Stimulated activated CD8-positive, alpha-beta memory T cell treated with anti-CD3 and anti-CD28 coated beads, Interleukin-12 subunit alpha, Interleukin-12 subunit beta, amount 100 ng/mL, for 1 hour (primary cell): Measurements from ENCODE around the gene CROCC2.
A peak's percentile ranks its signal among the peaks of the same experiment; 100 is the strongest.

Experiments used
- DNase-seq: peaks from one replicate; pipeline ENCODE4 v3.0.0-alpha.2; 2020; ENCODE audit warnings: low read depth

The CROCC2 gene

DNA sequence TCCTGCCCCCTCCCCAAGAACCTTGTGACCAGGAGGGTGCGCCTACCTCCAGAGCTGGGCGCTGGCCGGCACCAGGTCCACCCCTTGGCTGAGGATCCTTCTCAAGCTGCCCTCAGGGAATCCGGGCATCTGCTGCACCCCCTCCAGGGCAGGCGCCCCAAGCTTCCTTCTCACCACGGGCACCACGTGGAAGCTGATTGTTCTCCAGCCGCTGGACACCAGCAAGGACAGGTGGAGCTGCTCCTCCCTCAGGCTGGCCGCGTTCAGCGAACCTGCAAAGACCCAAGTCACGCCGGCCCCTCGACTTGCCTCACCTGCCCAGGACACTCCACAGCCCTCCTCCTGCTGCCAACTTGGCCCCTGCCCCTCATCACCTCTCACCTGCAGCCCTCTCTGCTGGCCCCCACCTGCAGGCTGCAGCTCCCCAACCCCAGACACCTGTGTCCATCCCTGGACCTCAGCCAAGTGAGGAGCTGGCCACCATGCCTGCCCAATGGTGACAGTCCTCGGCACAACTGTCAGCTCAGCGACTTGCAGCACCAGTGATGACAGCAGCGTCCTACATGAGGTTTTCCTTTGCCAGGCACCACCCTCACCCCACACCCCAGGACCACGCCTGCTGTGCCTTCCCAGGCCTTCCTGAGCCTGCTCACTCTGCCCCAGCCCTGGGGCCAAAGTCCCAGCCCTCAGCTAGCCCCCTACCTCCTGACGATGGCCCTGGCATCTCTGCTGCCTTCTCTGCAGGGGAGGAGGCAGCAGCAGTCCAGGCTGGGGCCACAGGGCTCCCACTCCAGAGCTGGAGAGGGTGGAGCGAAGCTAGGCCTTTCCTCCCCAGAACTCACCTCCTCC lies 14.4 kb upstream of the CROCC2 start:
- DNase-seq, result no peak

DNA sequence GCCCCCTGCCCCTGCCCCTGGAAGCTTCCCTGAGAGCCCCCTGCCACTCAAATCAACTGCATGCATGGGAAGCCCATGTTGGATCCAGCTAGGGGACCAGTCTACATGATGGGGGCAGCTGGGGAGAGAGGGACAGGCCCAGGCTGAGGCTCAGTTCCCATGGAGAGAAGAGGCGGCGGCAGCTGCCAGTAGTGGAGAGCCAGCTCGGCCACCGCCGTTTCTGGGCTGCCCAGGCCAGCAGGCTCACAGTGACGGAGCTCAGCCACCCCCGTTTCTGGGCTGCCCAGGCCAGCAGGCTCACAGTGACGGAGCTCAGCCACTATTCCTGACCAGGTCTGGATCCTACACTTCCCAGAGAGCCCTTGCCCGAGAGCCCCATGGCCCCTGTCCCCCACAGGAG lies 13.8 kb upstream of the CROCC2 start:
- no peak for DNase-seq

DNA sequence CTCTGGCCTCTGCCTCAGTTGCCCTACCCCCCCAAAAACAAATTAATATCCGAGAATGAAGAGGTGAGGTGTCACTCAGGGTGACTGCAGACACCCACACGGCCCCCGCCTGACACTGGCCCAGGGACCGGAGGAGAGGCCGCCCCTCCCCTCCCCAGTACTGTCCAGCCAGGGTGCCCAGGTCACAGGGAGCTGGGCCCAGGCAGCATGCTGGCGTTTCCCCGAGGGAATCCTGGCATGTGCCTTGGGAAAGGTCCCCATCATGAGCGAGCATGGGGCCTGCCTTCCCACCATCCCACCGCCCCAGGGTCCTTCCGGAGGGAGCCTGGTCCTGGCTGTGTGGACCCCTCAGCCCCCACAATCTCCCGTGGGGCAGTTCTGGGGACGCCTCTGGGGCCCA lies 13.2 kb upstream of the CROCC2 start:
- no peak for DNase-seq

DNA sequence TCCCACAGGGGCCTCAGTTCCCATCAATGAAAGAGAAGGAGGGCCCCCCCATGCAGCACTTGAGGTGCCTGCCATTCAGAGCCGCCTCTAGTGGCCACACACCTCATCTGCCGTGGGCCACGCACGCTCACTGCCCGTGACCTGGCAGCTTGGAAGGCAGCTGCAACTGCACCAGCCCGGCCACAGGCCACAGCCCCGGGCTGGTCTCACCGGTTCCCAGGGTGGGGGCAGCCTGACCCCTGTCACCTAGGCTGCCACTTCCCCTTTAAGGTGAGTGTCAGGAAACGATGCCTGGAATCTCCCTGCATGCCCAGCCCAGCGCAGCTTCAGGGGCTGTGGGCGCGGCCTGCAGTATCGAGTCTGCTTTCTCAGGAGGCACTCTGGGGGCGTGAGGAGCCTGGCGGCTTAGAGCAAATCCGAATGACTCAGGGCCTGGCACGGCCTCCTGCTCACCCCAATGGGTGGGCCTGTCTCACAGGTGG lies 12.7 kb upstream of the CROCC2 start:
- DNase-seq, result peak; percentile 32

DNA sequence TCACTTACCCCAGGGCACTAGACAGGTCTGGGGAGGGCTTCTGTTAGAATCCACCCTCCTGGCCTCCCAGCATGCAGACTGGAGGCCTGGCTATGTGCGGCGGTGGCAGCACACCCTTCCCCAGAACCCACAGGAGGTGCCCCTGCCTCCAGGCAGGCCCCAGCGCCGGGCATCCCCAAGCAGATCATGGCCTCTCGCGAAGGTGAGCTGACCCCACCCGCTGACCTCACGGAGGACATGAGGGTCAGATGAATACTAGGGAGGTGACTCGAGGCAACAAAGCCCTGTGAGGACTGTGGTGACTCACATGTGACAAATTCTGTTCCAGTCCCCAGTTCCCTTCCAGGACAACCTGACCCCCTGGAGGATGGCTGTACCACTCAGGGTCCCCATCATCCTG lies 12.1 kb upstream of the CROCC2 start:
- DNase-seq, result no peak

DNA sequence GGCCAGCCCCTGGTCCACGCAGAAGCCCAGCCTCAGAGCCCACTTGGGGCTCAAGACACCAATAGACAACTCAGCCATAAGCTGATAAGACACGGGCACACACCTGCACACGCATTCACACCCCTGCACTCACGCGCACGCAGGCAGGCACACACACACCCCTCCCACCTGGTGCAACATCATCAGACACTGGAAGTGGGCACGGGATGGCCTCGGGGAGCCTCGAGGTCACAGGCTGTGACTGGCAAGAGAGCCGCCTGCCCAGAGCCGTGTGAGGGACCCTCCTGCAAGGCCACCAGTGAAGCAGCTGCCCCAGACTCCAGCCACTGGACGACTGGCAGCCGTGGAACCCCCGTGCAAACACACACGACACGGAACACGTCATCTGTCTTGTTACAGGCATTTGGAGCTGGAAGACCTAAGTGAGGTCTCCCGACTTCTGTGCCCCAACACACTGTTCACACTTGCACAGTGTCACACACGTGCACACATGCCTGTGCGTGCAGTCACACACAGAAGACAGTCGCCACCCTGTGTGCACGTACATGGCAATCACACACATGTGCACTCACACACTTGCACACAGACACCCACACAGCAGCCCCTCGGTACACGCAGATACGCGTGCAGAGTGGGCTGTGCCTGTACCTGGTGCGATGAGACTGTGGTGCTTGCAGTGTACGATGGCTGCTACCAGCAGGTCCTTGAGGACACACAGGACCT lies 11.1 kb upstream of the CROCC2 start:
- DNase-seq, result no peak

DNA sequence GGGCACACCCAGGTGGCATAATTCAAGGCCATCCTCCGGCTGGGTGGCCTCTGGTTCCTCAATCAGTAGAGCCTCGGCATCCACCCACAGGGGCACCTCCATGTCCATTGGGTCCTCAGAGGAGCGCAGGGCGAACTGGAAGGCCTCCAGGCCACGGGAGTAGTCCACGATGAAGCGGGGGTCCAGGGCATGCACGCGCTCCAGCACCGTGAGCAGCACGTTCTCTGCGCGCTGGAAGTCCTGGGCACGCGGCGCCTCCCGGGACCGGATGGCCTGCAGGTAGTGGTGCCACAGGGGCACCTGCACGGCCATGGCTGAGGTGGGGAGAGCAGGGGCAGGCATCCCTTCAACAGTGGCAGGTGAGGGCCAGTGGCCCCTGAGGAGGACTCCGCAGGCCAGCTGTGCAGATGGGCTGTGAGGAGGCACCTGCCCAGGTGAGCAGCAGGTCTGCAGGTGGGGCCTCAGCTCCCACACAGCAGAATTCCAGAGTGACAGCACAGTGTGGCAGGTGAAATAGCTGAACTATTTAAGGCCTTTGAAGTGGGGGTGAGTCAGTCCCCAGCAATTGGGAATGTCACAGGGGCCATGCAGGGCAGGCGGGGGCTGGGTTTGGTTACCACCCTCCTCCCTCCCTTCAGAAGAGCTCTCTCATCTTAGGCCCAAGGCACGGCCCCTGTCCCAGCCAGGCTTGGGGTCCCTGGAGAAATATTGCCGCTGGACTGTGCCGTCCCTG lies 10.3 kb upstream of the CROCC2 start, which contains the start of gene MAB21L4:
TSS of gene MAB21L4 (minus strand) at position 501 of the 733 bp plus-strand sequence. CDS start at position 342, 159 bp downstream.
- DNase-seq, result no peak

DNA sequence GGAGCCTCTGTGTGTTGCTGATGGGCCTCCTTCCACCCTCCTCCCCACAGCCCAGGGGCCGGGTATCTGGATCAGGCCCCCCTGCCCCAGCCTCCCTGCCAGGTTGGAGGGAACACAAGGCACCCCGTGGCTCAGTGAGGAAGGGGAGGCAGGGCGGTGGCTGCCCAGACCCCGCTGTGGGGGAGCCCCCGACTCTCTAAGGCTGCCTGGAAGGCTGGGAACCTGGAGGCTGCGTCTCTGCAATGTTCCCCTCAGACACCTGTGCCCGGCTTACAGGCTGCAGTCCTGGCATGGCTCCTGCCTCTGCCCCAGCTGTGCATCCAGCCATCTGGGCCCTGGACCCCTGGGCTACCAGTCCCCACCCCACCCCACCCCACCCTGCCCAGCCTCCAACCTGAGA lies 9.7 kb upstream of the CROCC2 start:
- DNase-seq, result no peak

DNA sequence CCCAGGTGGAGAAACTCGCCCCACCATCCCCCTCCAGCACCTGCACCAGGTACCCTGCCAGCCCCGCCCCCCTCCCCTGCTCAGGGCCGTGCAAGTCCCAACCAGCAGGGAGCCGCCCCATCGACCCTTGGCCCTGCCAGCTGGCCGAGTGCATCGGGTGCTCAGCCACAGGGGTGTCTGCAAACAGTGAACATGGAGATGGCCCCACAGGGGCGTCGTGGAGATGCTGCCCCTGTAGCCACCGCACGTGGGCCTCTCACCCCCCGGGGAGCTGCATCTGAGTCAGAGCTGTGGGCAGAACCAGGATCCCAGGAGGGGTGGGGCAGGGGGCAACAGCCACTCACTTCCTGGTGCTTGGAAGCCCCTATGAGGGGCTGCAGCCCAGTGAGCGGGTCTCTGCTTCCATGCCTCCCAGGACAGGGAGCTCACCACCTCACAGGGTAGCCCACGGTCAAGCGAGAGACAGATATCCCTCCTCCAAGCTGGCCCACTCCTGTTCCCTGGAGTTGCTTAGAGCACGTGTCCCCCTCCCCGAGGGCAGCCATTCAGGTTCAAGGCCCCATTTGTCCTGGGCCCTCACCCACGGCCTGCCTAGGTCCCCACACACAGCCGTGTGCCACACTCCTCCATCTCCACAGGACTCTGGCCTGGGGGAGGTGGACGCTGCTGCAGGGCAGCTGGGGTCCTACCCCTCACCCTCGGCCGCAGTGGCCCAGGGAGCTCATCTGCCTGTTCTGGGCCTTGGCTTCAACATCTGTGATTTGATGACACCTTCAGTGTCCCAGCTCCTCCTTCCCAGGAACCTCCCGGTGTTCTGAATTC lies 9.1 kb upstream of the CROCC2 start:
- DNase-seq, result no peak

DNA sequence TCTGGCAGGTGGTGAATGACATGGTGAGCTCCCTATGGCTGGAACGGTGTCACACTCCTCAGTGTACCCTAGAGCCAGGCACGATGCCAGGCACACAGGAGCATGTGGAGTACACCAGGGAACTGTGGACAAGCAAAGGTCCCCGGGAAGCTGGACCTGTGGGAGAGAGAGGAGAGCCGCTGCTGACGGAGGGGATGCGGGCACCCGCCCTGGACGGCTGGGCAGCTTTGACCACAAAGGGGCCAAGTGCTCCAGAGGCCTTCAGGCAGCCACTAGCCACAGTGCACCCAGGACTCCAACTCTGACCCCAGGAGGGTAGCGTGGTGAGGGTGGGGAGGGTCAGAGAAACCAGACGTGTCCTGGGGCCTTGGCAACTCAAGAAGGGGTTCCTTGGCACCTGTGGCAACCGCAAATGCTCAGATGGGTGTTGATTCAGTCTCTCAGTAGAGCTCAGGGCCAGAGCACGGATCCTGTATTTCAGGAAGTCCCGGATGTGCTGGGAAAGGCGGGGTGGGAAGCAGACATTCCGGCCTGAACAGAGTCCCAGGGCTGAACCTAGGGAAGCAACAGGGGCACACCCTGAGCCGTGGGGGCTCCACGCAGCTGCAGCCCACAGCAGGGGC lies 7.9 kb upstream of the CROCC2 start:
- DNase-seq, result no peak

DNA sequence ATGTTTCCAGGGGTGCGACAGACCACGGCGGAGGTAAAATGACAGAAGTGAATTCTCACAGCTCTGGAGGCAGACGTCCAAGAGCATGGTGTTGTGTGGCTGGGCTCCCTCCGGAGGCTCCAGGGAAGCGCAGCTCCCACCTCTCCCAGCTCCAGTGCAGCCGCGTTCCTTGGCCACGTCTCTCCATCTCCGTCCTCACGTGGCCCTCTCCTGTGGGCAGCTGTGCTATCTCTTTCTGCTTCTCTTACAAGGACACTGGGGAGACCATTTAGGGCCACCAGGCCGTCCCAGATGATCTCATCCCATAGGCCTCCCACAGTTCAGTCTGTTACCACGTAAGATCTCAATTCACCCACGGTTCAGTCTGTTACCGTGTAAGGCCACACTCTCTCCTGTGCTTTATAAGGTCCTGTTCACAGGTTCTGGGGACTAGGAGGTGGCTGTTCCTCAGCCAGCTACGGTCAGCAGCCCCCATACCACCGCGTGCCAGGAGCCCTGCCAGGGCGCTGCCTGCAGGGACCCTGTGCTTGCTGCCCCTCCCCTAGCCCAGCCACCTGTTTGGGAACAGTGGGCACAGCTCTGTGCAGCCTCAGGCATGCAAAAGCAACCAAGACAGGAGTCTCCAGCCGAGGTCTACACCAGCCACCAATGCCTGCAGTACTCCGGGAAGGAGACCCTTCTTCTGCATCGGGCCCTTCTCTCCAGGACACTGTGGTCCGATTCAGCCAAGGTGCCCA lies 7.2 kb upstream of the CROCC2 start:
- no peak for DNase-seq

DNA sequence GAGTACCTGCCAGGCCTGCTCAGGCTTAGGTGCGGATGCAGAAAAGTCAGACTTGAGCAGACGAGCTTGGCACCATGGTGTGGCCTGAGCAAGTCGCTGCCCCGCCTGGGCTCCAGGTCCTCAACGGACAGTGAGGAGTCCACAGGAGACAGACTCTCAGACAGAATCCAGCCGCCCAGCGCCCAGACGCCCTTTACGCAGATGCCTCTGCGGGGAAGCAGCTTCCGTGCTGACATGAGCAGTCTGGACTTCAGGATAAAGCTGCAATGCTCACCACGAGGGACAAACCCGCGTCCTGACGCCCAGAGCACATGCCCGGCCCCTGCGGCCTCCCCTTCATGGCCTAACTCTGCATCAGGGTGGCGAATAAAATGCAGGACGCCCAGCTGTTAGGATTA lies 6.7 kb upstream of the CROCC2 start:
- no peak for DNase-seq

DNA sequence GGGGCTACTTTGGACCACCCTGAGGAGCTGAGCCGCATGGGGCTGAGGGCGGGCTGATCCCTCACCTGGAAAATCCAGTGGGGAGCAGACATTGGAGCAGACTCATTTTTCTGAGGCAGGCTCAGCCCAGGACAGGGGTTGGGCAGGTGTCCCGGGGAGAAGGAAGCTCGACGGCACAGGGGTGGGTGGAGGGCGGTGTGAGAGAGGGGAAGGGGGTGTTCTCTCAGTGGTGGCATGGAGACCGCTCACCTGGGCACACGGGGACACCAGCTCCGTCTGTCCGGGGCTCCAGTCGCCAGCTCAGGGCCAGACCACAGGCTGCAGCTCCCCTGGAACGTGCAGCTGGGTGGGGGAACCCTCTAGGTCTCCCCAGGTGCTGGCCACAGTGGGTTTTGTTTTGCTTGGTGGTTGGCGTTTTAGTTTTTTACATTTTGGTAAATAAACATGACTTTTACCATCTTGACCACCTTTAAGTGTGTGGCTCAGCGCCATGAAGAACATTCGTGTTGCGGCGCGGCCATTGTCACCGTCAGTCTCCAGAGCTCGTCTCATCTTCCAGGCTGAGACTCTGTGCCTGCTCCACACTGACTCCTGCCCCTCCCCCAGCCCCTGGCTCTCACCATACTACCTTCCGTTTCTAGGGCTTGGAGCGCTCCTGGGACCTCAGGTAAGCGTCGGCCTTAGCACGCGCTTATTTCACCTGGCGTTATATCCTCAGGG lies 5.8 kb upstream of the CROCC2 start:
- DNase-seq, result no peak

DNA sequence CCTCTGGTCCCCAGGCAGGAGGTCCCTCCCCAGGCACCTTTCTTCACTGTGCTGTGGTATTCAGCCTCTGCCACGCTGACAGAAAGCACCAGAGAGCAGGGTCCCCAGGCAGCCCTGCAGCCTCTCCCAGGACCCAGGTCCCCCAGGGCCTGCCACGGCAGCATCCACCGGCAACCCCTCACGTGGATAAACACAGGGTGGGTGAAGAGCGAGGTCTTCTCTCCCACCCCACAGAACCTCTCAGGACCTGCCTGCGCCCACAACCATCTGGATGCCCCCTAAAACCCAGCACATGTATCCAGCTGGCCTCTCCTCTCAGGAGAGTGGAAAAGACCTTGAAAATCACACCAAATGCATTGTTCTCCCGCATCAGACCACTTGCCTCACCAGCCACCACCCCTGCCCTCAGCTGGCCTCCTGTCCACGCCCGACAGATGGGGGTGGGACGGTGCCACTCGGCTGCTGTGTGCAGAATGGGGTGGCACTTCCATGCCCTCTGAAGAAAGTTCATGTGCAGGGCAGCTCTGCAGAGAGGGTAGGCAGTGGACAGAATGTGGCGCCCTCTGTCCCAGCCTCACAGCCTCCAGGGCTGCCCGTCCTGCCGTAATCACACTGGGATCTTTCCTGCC lies 4.0 kb upstream of the CROCC2 start:
- DNase-seq, result no peak

DNA sequence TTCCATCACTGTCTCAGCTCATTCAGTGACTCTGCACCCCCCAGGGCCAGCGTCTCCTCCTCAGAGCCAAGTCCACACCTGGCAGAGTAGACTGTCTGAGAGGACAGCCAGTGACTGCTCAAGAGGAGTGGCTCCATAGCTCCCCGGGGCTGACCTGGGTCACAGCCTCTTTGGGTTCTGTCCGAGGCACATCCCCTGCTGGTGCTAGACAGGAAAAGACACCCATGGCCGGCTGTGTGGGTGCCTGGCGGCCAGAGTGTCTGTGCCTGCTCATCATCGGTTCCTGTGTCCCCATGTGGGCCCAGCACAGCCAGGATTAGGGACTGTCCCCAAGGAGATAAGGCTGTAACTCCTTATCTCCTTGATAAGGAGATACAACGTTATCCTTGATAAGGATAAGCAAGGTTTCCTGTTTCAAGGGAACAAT lies 3.5 kb upstream of the CROCC2 start:
- DNase-seq, result no peak

DNA sequence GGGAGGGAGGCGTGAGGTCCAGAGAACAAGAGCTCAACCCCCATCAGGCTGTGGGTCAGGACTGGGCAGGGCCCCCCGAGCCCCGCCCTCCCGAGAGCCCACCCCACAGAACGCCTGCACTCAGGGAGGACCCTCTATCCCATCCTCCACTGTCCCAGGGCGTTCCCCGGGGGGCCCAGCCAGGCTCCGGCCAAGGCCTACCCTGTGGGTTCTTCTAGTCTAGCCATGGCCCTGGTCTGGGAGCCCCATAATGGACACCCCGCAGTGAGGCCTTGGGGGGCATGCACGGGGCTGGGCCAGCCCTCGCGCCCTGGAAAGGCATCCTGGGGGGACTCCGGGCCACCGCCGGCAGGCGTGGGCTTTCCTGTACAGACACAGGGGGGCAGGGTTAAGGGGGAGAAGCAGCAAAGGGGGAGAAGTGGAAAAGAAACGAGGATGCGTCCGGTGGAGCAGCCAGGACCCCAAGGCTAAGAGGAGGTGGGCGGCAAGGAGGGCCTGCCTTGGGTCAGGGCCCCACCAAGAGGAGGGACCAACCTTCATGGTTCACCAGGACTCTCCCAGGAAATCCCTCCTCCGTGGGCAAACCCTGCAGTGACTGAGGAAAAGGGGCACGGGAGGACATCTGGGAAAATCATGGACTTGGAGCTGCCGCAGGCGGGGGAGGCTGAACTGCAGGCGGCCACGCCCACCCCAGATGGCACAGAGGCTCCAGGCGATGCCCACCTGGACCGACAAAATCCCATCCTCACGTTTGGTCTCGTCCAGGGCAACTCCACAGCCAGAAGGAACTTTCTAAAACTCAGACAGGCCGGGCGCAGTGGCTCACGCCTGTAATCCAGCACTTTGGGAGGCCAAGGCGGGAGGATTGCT lies 2.7 kb upstream of the CROCC2 start:
- DNase-seq, result no peak

DNA sequence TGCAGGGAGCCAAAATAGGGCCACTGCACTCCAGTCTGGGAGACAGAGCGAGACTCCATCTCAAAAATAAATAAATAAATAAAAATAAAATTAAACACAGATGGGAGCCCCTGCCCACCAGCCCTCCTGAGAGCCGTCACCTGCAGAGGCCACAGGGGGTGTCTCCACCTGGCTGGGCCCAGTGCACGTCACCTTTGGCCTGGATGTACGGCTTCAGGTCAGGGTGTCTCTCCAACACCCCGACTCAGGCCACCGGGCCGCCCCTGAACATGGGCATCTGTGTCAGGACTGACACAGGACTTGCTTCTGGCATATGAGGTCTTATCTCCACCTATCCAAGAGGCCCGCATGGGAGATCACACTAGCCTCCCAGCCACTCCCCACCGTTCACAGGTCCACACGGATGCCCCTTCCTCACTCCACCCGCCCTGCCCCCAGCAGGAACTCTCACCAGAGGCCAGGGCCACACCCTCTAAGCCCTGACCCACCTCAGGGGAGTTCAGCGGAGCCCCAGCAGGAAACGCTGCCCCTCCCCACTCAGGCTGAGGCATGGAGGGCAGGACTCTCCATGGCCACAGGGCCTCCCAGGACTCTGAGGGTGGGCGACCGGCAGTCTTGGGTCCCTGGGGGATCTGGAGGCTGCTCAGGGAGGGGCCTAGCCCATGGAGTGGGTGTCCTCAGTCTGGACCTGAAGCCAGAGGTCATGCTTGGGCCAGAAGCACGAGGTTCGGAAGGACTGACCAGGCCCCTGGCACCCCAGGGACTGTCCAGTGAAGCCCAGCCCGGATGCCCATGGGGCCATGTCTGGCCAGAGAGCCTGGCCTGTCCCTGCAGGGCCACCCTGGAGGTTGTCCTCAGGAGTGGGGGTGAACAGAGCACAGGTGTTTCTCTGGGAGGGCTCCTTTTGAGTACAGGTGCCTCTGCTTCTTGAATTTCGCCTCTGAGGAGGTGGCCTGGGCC lies 1.6 kb upstream of the CROCC2 start:
- DNase-seq, result no peak
